Upper lobe of left lung (tissue), 4 donors: ENCODE measurements around the gene SAXO1.

Source experiments
- CTCF ChIP-seq, 6 experiments: fragments of 450-650 bp in 4 of 6; fragments of 200-600 bp in 2 of 6; sonication (generic) in 2 of 6; IDR thresholded peaks; one replicate each; pipeline ENCODE4 v1.5.1; 2016 to 2019; ENCODE audit warnings: antibody characterized with exemption in 6 of 6
- EP300 ChIP-seq, 4 donors: sonication (generic); formaldehyde crosslinking; IDR thresholded peaks; one replicate each; pipeline ENCODE4 v1.5.1; 2017; ENCODE audit warnings: antibody characterized with exemption in 4 of 4, control low read depth in 2 of 4

- TF ChIP-seq CTCF (IDR thresholded peaks at IDR 0.05) (no peak), EP300 (IDR thresholded peaks at IDR 0.05) (no peak)
Measured at GRCh38 chr9:18928711-18929110, 104.3 kb downstream of the SAXO1 start.
